H9 (cell line): Measurements from ENCODE around the gene NRK. TPM values are rescaled to one million over a fixed set of nuclear protein-coding genes. Genes with fewer than 3 reads are reported as not detected.

Experiments
- DNase-seq: peaks from one replicate; pipeline ENCODE4 v3.0.0-alpha.2; 2017
- H2AFZ ChIP-seq: one replicate; pipeline ENCODE4 v1.6.1; 2013; ENCODE audit warnings: mild to moderate bottlenecking, low read length, control low read depth, moderate library complexity
- H2AK5ac ChIP-seq: 2 replicates; pipeline ENCODE4 v1.6.1; 2013; ENCODE audit warnings: low read length, control low read depth, mixed read lengths; ENCODE audit not compliant: insufficient read length
- H2BK120ac ChIP-seq: one replicate; pipeline ENCODE4 v1.6.1; 2013; ENCODE audit warnings: low read depth, mild to moderate bottlenecking, low read length, control low read depth, inconsistent platforms; ENCODE audit not compliant: poor library complexity, severe bottlenecking
- H2BK12ac ChIP-seq: 2 replicates; pipeline ENCODE4 v1.6.1; 2013; ENCODE audit warnings: low read length, control low read depth, mixed read lengths, low read depth; ENCODE audit not compliant: insufficient read length
- H2BK15ac ChIP-seq: 2 replicates; pipeline ENCODE4 v1.6.1; 2013; ENCODE audit warnings: low read depth, low read length, control low read depth
- H2BK20ac ChIP-seq: one replicate; pipeline ENCODE4 v1.6.1; 2013; ENCODE audit warnings: low read depth, mild to moderate bottlenecking, low read length, control low read depth, inconsistent platforms; ENCODE audit not compliant: poor library complexity, severe bottlenecking
- H2BK5ac ChIP-seq: 2 replicates; pipeline ENCODE4 v1.6.1; 2013; ENCODE audit warnings: low read length, control low read depth, mixed read lengths; ENCODE audit not compliant: insufficient read length
- H3K14ac ChIP-seq: 2 replicates; pipeline ENCODE4 v1.6.1; 2013; ENCODE audit warnings: low read length, control low read depth; ENCODE audit not compliant: insufficient read depth
- H3K18ac ChIP-seq: 2 replicates; pipeline ENCODE4 v1.6.1; 2013; ENCODE audit warnings: low read depth, mild to moderate bottlenecking, mixed read lengths, low read length, control low read depth; ENCODE audit not compliant: insufficient read length
- H3K23ac ChIP-seq: 2 replicates; pipeline ENCODE4 v1.6.1; 2013; ENCODE audit warnings: low read length, control low read depth, mixed read lengths, low read depth; ENCODE audit not compliant: insufficient read length
- H3K23me2 ChIP-seq: 2 replicates; pipeline ENCODE4 v1.6.1; 2013; ENCODE audit warnings: low read depth, mild to moderate bottlenecking, mixed read lengths, low read length, control low read depth; ENCODE audit not compliant: insufficient read length, poor library complexity, severe bottlenecking
- H3K27ac ChIP-seq: 2 replicates; pipeline ENCODE4 v1.5.1; 2013; ENCODE audit warnings: low read length, control low read depth, mixed read lengths, low read depth; ENCODE audit not compliant: insufficient read length
- H3K27me3 ChIP-seq: 2 replicates; pipeline ENCODE4 v1.6.1; 2013; ENCODE audit warnings: low read length, control low read depth, inconsistent platforms; ENCODE audit not compliant: insufficient read depth
- H3K4ac ChIP-seq: 2 replicates; pipeline ENCODE4 v1.6.1; 2013; ENCODE audit warnings: low read depth, mild to moderate bottlenecking, control low read depth, inconsistent platforms, low read length, moderate library complexity
- H3K4me1 ChIP-seq: 2 replicates; pipeline ENCODE4 v1.6.1; 2013; ENCODE audit warnings: low read length, control low read depth, inconsistent platforms; ENCODE audit not compliant: insufficient read depth
- H3K4me2 ChIP-seq: 2 replicates; pipeline ENCODE4 v1.6.1; 2013; ENCODE audit warnings: low read length, control low read depth, mixed read lengths; ENCODE audit not compliant: insufficient read length, insufficient read depth
- H3K56ac ChIP-seq: 2 replicates; pipeline ENCODE4 v1.6.1; 2013; ENCODE audit warnings: low read depth, mild to moderate bottlenecking, mixed read lengths, low read length, control low read depth; ENCODE audit not compliant: insufficient read length
- H3K79me1 ChIP-seq: 2 replicates; pipeline ENCODE4 v1.6.1; 2013; ENCODE audit warnings: low read depth, mild to moderate bottlenecking, moderate library complexity, low read length, control low read depth, inconsistent platforms; ENCODE audit not compliant: insufficient read depth, poor library complexity, severe bottlenecking
- H3K79me2 ChIP-seq: 2 replicates; pipeline ENCODE4 v1.6.1; 2013; ENCODE audit warnings: low read length, control low read depth, inconsistent platforms; ENCODE audit not compliant: insufficient read depth
- H3K9ac ChIP-seq: 2 replicates; pipeline ENCODE4 v1.6.1; 2013; ENCODE audit warnings: low read length, control low read depth, mixed read lengths; ENCODE audit not compliant: insufficient read length; ENCODE audit errors: extremely low read depth
- H3K9me3 ChIP-seq: one replicate; pipeline ENCODE4 v1.6.1; 2013; ENCODE audit warnings: low read depth, low read length, inconsistent platforms; ENCODE audit not compliant: control insufficient read depth
- H3T11ph ChIP-seq: one replicate; pipeline ENCODE4 v1.6.1; 2013; ENCODE audit warnings: mild to moderate bottlenecking, low read length, control low read depth, inconsistent platforms
- H4K20me1 ChIP-seq: one replicate; pipeline ENCODE4 v1.6.1; 2013; ENCODE audit not compliant: control insufficient read depth, insufficient read length, insufficient read depth
- H4K5ac ChIP-seq: 2 replicates; pipeline ENCODE4 v1.6.1; 2013; ENCODE audit warnings: low read depth, mild to moderate bottlenecking, mixed read lengths, low read length, control low read depth; ENCODE audit not compliant: insufficient read length
- H4K8ac ChIP-seq: replicated peaks from 2 replicates; pipeline ENCODE4 v1.6.1; 2013; ENCODE audit warnings: low read length, control low read depth, mixed read lengths, low read depth; ENCODE audit not compliant: insufficient read length
- H4K91ac ChIP-seq: 2 replicates; pipeline ENCODE4 v1.6.1; 2013; ENCODE audit warnings: low read depth, mild to moderate bottlenecking, moderate library complexity, mixed read lengths, low read length, control low read depth; ENCODE audit not compliant: insufficient read length
- H3K27ac Mint-ChIP-seq, 3 experiments: 2 replicates in 2 of 3; 3 replicates in 1 of 3; pipeline ENCODE4 v1.8.0; 2020 to 2021; ENCODE audit warnings: mixed read lengths in 3 of 3, mild to moderate bottlenecking in 1 of 3, moderate library complexity in 1 of 3
- H3K27me3 Mint-ChIP-seq: 2 replicates; pipeline ENCODE4 v1.8.0; 2021; ENCODE audit warnings: low read depth, mild to moderate bottlenecking, moderate library complexity, mixed read lengths
- H3K36me3 Mint-ChIP-seq, 3 experiments: 2 replicates in 2 of 3; 3 replicates in 1 of 3; pipeline ENCODE4 v1.8.0; 2020 to 2021; ENCODE audit warnings: low read depth in 3 of 3, mixed read lengths in 3 of 3; ENCODE audit not compliant: insufficient read depth in 1 of 3
- H3K4me1 Mint-ChIP-seq, 2 experiments: 2 replicates each; pipeline ENCODE4 v1.8.0; 2020; ENCODE audit warnings: mixed read lengths in 2 of 2
- H3K4me3 Mint-ChIP-seq, 2 experiments: 2 replicates in 1 of 2; 3 replicates in 1 of 2; pipeline ENCODE4 v1.8.0; 2020 to 2021; ENCODE audit warnings: mild to moderate bottlenecking in 2 of 2, mixed read lengths in 2 of 2, moderate library complexity in 1 of 2
- H3K9me3 Mint-ChIP-seq, 2 experiments: 2 replicates in 1 of 2; 3 replicates in 1 of 2; pipeline ENCODE4 v1.8.0; 2020; ENCODE audit warnings: mild to moderate bottlenecking in 2 of 2, mixed read lengths in 2 of 2, moderate library complexity in 1 of 2
- WGBS: extraction: QIAGEN DNeasy Blood & Tissue Kit; methylation state at CpG from one replicate; pipeline ENCODE4 v1.1.7; 2013; ENCODE audit warnings: missing lambda C conversion rate, low lambda C conversion rate, mixed read lengths; ENCODE audit not compliant: insufficient read length; ENCODE audit errors: extremely low coverage; 5-methylcytosine and 5-hydroxymethylcytosine counted together
- total RNA-seq: library from RNA; stranded (reverse); gene quantifications from 2 replicates; pipeline ENCODE4 v1.2.1, GENCODE V29; 2021
- TF ChIP-seq, protein P1 (sequence below): fragments of 200-600 bp; sonication (generic); conservative IDR thresholded peaks from 3 replicates; pipeline ENCODE4 v1.8.0; 2021; ENCODE audit warnings: antibody characterized with exemption, mild to moderate bottlenecking

Gene NRK
- total RNA-seq, 1 experiment from 2014 or later, result 1.4 TPM

GRCh38 chrX:105972690-105973386 lies 150.5 kb downstream of the NRK start:
- H3K9ac ChIP-seq, result no peak overlapping the region

More at GRCh38 chrX:105972690-105973386, 150.5 kb downstream of the NRK start:
- H2BK20ac ChIP-seq, result no peak overlapping the region
- H4K20me1 ChIP-seq, result no peaks in the 10 kb centered on the region
- no peak overlapping the region for H4K5ac ChIP-seq
- no peak overlapping the region for H2AFZ ChIP-seq
- Mint-ChIP-seq H3K27me3 (no peaks in the 10 kb centered on the region; the same call in 1 of the 2 replicates), H3K27ac (no peak overlapping the region), H3K4me3 (no peak overlapping the region), H3K36me3 (no peaks in the 10 kb centered on the region; a peak in 2 of 7 replicates), H3K4me1 (no peaks in the 10 kb centered on the region), H3K9me3 (peaks cover 32 to 68% of the 10 kb centered on the region in 2 experiments)
- H2BK5ac ChIP-seq, result no peak overlapping the region
- H3K4ac ChIP-seq, result no peak overlapping the region
- no peak overlapping the region for H3K56ac ChIP-seq
- no peaks in the 10 kb centered on the region for H3K23me2 ChIP-seq
- H4K91ac ChIP-seq, result no peak overlapping the region
- no peaks in the 10 kb centered on the region for H3K79me1 ChIP-seq
- no peak overlapping the region for H3K14ac ChIP-seq
- no peak for DNase-seq
- H3K27me3 ChIP-seq, result no peaks in the 10 kb centered on the region
- no peak overlapping the region for H2AK5ac ChIP-seq
- no peak overlapping the region for H3K23ac ChIP-seq
- TF ChIP-seq, protein P1, sequence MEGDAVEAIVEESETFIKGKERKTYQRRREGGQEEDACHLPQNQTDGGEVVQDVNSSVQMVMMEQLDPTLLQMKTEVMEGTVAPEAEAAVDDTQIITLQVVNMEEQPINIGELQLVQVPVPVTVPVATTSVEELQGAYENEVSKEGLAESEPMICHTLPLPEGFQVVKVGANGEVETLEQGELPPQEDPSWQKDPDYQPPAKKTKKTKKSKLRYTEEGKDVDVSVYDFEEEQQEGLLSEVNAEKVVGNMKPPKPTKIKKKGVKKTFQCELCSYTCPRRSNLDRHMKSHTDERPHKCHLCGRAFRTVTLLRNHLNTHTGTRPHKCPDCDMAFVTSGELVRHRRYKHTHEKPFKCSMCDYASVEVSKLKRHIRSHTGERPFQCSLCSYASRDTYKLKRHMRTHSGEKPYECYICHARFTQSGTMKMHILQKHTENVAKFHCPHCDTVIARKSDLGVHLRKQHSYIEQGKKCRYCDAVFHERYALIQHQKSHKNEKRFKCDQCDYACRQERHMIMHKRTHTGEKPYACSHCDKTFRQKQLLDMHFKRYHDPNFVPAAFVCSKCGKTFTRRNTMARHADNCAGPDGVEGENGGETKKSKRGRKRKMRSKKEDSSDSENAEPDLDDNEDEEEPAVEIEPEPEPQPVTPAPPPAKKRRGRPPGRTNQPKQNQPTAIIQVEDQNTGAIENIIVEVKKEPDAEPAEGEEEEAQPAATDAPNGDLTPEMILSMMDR, result no peak
- WGBS, result no CpG with 5 or more reads among the region's 3 CpGs
- H3K4me1 ChIP-seq, result no peaks in the 10 kb centered on the region
- no peak overlapping the region for H3T11ph ChIP-seq
- H2BK12ac ChIP-seq, result no peak overlapping the region
- no peaks in the 10 kb centered on the region for H3K9me3 ChIP-seq
- no peak overlapping the region for H2BK15ac ChIP-seq
- H2BK120ac ChIP-seq, result no peak overlapping the region
- no peaks in the 10 kb centered on the region for H3K79me2 ChIP-seq
- no peak overlapping the region for H3K27ac ChIP-seq
- H3K4me2 ChIP-seq, result no peak overlapping the region
- H3K18ac ChIP-seq, result no peak overlapping the region
- no peak overlapping the region for H4K8ac ChIP-seq
